Endothelial cell of umbilical vein (primary cell): ENCODE results near the gene AURKAIP1. TPM values are rescaled to one million over a fixed set of nuclear protein-coding genes. Genes with fewer than 3 reads are reported as not detected.

Experiments used
- BruUV-seq: library from RNA; stranded (reverse); fragments of 400-500 nt; replicated peaks from 2 replicates; lab custom pipeline; 2021; lab: Mats Ljungman, UMichigan
- CTCF ChIA-PET: fragments of 300-600, 350-600 bp; sonication (Branson Sonifier 250); formaldehyde crosslinking; loops from one replicate; lab custom pipeline; 2021; ENCODE audit warnings: antibody characterized with exemption, inconsistent platforms; lab: Charles Lee
- POLR2A ChIA-PET: fragments of 300-600, 350-600 bp; sonication (Branson Sonifier 250); formaldehyde crosslinking; loops from one replicate; lab custom pipeline; 2021; ENCODE audit warnings: antibody characterized with exemption, inconsistent platforms; lab: Charles Lee
- DNase-seq: peaks from one replicate; pipeline ENCODE4 v3.0.0-alpha.2; 2011; ENCODE audit warnings: low read depth, low spot score
- FAIRE-seq: peaks from 2 replicates; lab custom pipeline; 2011; peaks lifted over from hg19 to GRCh38; lab: Jason Lieb, UNC
- H2AFZ ChIP-seq: 2 replicates; pipeline ENCODE4 v1.6.0; 2012; ENCODE audit warnings: low read depth, low read length, control low read depth, inconsistent platforms
- H3K27ac ChIP-seq: 2 replicates; pipeline ENCODE4 v1.5.1; 2011; ENCODE audit warnings: low read depth, mild to moderate bottlenecking, control low read depth, low read length, moderate library complexity; ENCODE audit not compliant: insufficient read depth
- H3K27me3 ChIP-seq, 2 experiments: 2 replicates each; pipeline versions ENCODE4 v1.6.0 to v1.6.1; 2011; ENCODE audit warnings: low read length in 2 of 2, mixed read lengths in 1 of 2; ENCODE audit not compliant: control insufficient read depth in 2 of 2, insufficient read depth in 2 of 2
- H3K36me3 ChIP-seq, 2 experiments: 2 replicates in 1 of 2; 3 replicates in 1 of 2; pipeline ENCODE4 v1.5.1; 2011; ENCODE audit warnings: low read length in 2 of 2, mild to moderate bottlenecking in 1 of 2, moderate library complexity in 1 of 2; ENCODE audit not compliant: control insufficient read depth in 2 of 2, insufficient read depth in 2 of 2; ENCODE audit errors: extremely low read depth in 1 of 2
- H3K4me1 ChIP-seq: 3 replicates; pipeline ENCODE4 v1.5.1; 2011; ENCODE audit warnings: mild to moderate bottlenecking, low read length; ENCODE audit not compliant: control insufficient read depth, insufficient read depth; ENCODE audit errors: extremely low read depth
- H3K4me2 ChIP-seq: 2 replicates; pipeline ENCODE4 v1.6.1; 2011; ENCODE audit warnings: low read length, control low read depth, mixed read lengths; ENCODE audit not compliant: insufficient read depth
- H3K4me3 ChIP-seq, 3 experiments: fragments of 200-600 bp in 1 of 3; sonication (generic), shearing (Covaris generic) in 1 of 3; replicated peaks in 1 of 3; 2 replicates each; pipeline ENCODE4 v1.5.1; 2011 to 2016; ENCODE audit warnings: control low read depth in 3 of 3, low read length in 3 of 3, mild to moderate bottlenecking in 2 of 3, inconsistent platforms in 1 of 3, low read depth in 1 of 3, moderate library complexity in 1 of 3; ENCODE audit not compliant: insufficient read depth in 1 of 3
- H3K79me2 ChIP-seq: 2 replicates; pipeline ENCODE4 v1.6.0; 2012; ENCODE audit warnings: low read length, inconsistent platforms; ENCODE audit not compliant: control insufficient read depth, insufficient read depth
- H3K9ac ChIP-seq: replicated peaks from 2 replicates; pipeline ENCODE3; 2011; ENCODE audit warnings: low read length, control low read depth; ENCODE audit not compliant: insufficient read depth; ENCODE audit errors: extremely low read depth
- H3K9me1 ChIP-seq: replicated peaks from 3 replicates; pipeline ENCODE4 v1.6.0; 2011; ENCODE audit warnings: mild to moderate bottlenecking, low read length; ENCODE audit not compliant: control insufficient read depth, insufficient read depth; ENCODE audit errors: extremely low read depth
- H3K9me3 ChIP-seq: replicated peaks from 2 replicates; pipeline ENCODE4 v1.5.1; 2012; ENCODE audit warnings: low read length, inconsistent platforms; ENCODE audit not compliant: control insufficient read depth, insufficient read depth
- H4K20me1 ChIP-seq: replicated peaks from 2 replicates; pipeline ENCODE3; 2011; ENCODE audit warnings: mild to moderate bottlenecking, low read length; ENCODE audit not compliant: control insufficient read depth, insufficient read depth; ENCODE audit errors: extremely low read depth
- CTCF ChIP-seq, 2 donors: IDR thresholded peaks; 1 replicate in 1 of 2; 2 replicates in 1 of 2; pipeline ENCODE4 v1.5.1; 2011; ENCODE audit warnings: low read length in 2 of 2, mild to moderate bottlenecking in 2 of 2, moderate library complexity in 2 of 2, control low read depth in 1 of 2, inconsistent platforms in 1 of 2, low read depth in 1 of 2; ENCODE audit not compliant: insufficient read depth in 1 of 2; ENCODE audit errors: extremely low read depth in 1 of 2
- FOS ChIP-seq: IDR thresholded peaks from 2 replicates; pipeline ENCODE4 v1.6.1; 2011; ENCODE audit warnings: mild to moderate bottlenecking, low read length, moderate library complexity, borderline replicate concordance; ENCODE audit not compliant: insufficient read depth
- GATA2 ChIP-seq: IDR thresholded peaks from 2 replicates; pipeline ENCODE4 v1.7.0; 2011; ENCODE audit warnings: low read depth, mild to moderate bottlenecking, moderate library complexity, mixed read lengths, low read length; ENCODE audit not compliant: insufficient read length, insufficient read depth
- MYC ChIP-seq: IDR thresholded peaks from one replicate; pipeline ENCODE4 v1.6.1; 2011; ENCODE audit warnings: mild to moderate bottlenecking, low read depth, low read length
- dilution Hi-C: fragments of 300-500 bp; cut with MboI; formaldehyde crosslinking; loops from one replicate; pipeline ENCODE4 v1.15.0; 2019; ENCODE audit warnings: low sequenced_read_pairs; ENCODE audit not compliant: extremely low pct_ligation_motif_present
- intact Hi-C: fragments of 100-400 bp; cut with micrococcal nuclease; formaldehyde crosslinking; loops from one replicate; pipeline ENCODE4 v1.10.0; 2022
- polyA plus RNA-seq, 4 experiments: library from polyadenylated mRNA; depleted of rRNA in 3 of 4; stranded (reverse) in 3 of 4; unstranded in 1 of 4; fragments of >200 nt; gene quantifications; 2 replicates each; pipeline versions ENCODE4 v1.2.1 to v1.2.3, GENCODE V29; 2011 to 2012; ENCODE audit warnings: missing spikeins in 1 of 4
- total RNA-seq: library from RNA; stranded (reverse); gene quantifications from 2 replicates; pipeline ENCODE4 v1.2.3, GENCODE V29; 2021

AURKAIP1 gene
- total and polyA plus RNA-seq, 2 donors (not counting 3 experiments of a cell fraction or from before 2014, with no cell fraction given), result 73.3 to 151 TPM

GRCh38 chr1:1407636-1408318 is 32.8 kb upstream of the AURKAIP1 start:
- H3K9ac ChIP-seq, result peak overlapping the region; percentile 86
- peak overlapping the region; percentile 63 for H3K4me2 ChIP-seq
- TF ChIP-seq CTCF (IDR thresholded peaks at IDR 0.05; ENCODE audit: extremely low read depth in 1 of 2, insufficient read depth in 1 of 2, low read depth in 1 of 2, low read length in 2 of 2) (peak in 1 of 2 donors; percentile 28), GATA2 (no peak), FOS (no peak), MYC (no peak)
- peak overlapping the region; percentile 73 to 87 (median 86) for H3K4me3 ChIP-seq
- H3K36me3 ChIP-seq, result peaks cover 3 to 10% of the 10 kb centered on the region in 2 experiments
- no peaks in the 10 kb centered on the region for H4K20me1 ChIP-seq
- dilution Hi-C loops (no loop called here), intact Hi-C loops (loop anchor here (1.0 to 2.0 kb wide), 5 partner anchors 8 to 97 kb away; partner anchors contain the start of genes AURKAIP1 and CCNL2)
- H3K9me3 ChIP-seq, result no peaks in the 10 kb centered on the region
- no peaks in the 10 kb centered on the region for H3K9me1 ChIP-seq
- ChIA-PET POLR2A (interaction anchor here (1.1 to 1.4 kb wide), 3 partner anchors 9 to 33 kb away, joined by 4 to 6 read pairs (median 4); partner anchors contain the start of genes AURKAIP1 and CCNL2), CTCF (interaction anchor here (1.0 to 2.0 kb wide), 4 partner anchors 8 to 33 kb away, joined by 3 to 26 read pairs (median 4); partner anchors contain the start of gene ANKRD65)
- no peaks in the 10 kb centered on the region for H3K27me3 ChIP-seq
- H3K79me2 ChIP-seq, result peaks cover 43% of the 10 kb centered on the region
- DNase-seq (peak; percentile 55), FAIRE-seq (peak; percentile 72)
- H2AFZ ChIP-seq, result peak overlapping the region; percentile 67
- peaks cover 11% of the 10 kb centered on the region for H3K4me1 ChIP-seq
- no TSS peak for BruUV-seq
- peak overlapping the region; percentile 54 for H3K27ac ChIP-seq
